ENCODE data around the gene FXYD6.
A peak's percentile ranks its signal among the peaks of the same experiment; 100 is the strongest.
"Not testable (repeated sequence)": the region's sequence is repeated elsewhere in the genome, so short reads cannot be mapped to it uniquely, and the experiment has no call there.

FXYD6 gene

GRCh38 chr11:117817368-117818040, 59.0 kb downstream of the FXYD6 start:
- no peak overlapping the region for H3K27ac ChIP-seq
- TF ChIP-seq ZFX (IDR thresholded peaks at IDR 0.05) = no peak
- TF ChIP-seq CTCF (conservative IDR thresholded peaks at IDR 0.05) = peak; percentile 97

GRCh38 chr11:117816846-117817367, 59.6 kb downstream of the FXYD6 start:
- no peak overlapping the region for H3K27ac ChIP-seq
- TF ChIP-seq CTCF (conservative IDR thresholded peaks at IDR 0.05) = no peak
- TF ChIP-seq ZFX (IDR thresholded peaks at IDR 0.05) = no peak

GRCh38 chr11:117816151-117816741, 60.2 kb downstream of the FXYD6 start:
- no peak overlapping the region for H3K27ac ChIP-seq
- TF ChIP-seq CTCF (conservative IDR thresholded peaks at IDR 0.05) = no peak
- no peak for TF ChIP-seq ZFX (IDR thresholded peaks at IDR 0.05)

GRCh38 chr11:117815262-117815803, 61.1 kb downstream of the FXYD6 start:
- TF ChIP-seq ZFX (IDR thresholded peaks at IDR 0.05) (no peak), CTCF (conservative IDR thresholded peaks at IDR 0.05) (no peak)
- H3K27ac ChIP-seq = no peak overlapping the region

- H3K27ac ChIP-seq = no peak overlapping the region
- no peak for TF ChIP-seq CTCF (conservative IDR thresholded peaks at IDR 0.05)
Measured at GRCh38 chr11:117814766-117815261, 61.6 kb downstream of the FXYD6 start.

- TF ChIP-seq ZFX (IDR thresholded peaks at IDR 0.05) = no peak
- TF ChIP-seq CTCF (conservative IDR thresholded peaks at IDR 0.05) = no peak
- H3K27ac ChIP-seq = no peak overlapping the region
Measured at GRCh38 chr11:117814204-117814765, 62.2 kb downstream of the FXYD6 start.

- not testable (repeated sequence) for H3K27ac ChIP-seq
Measured at GRCh38 chr11:117810056-117810451, 66.4 kb downstream of the FXYD6 start.

Data from C4-2B (cell line).